ENCODE measurements around the gene IFNLR1. TPM values are rescaled to one million over a fixed set of nuclear protein-coding genes. Genes with fewer than 3 reads are reported as not detected.

IFNLR1 gene
- total and polyA plus RNA-seq, 2 of the 8 experiments (the other 6 are each of a cell fraction or from before 2014, with no cell fraction given), result 6.8 to 10.1 TPM

GRCh38 chr1:24104854-24105253, 82.2 kb downstream of the IFNLR1 start:
- Histone ChIP-seq H4K20me1 (replicated peaks in 1 of 2; ENCODE audit: control insufficient read depth in 1 of 2, insufficient read depth in 2 of 2, low read length in 2 of 2) (no peaks in the 10 kb centered on the region), H3K4me1 (replicated peaks in 1 of 4; ENCODE audit: control insufficient read depth in 3 of 4, insufficient read depth in 4 of 4, low read length in 3 of 4) (peaks cover 0 to 5% (median 2%) of the 10 kb centered on the region in 4 experiments; a peak in 3 of 7 replicates), H2BK5ac (ENCODE audit: low read depth, low read length) (no peak overlapping the region), H4K5ac (ENCODE audit: insufficient read length, low read depth, low read length) (no peak overlapping the region), H2BK120ac (replicated peaks; ENCODE audit: low read depth, low read length) (no peak overlapping the region), H3K9me3 (ENCODE audit: insufficient read depth in 2 of 2, low read depth in 1 of 2, low read length in 1 of 2) (no peaks in the 10 kb centered on the region), H2AFZ (ENCODE audit: low read length) (no peak overlapping the region), H3K23ac (ENCODE audit: insufficient read length) (no peak overlapping the region), H3K9ac (replicated peaks in 1 of 4; ENCODE audit: extremely low read depth in 1 of 4, low read depth in 3 of 4, low read length in 3 of 4) (no peak overlapping the region), H3K18ac (ENCODE audit: extremely low read depth, low read length) (no peak overlapping the region), H3K56ac (replicated peaks; ENCODE audit: insufficient read length, low read depth, low read length) (no peak overlapping the region), H3K4me3 (ENCODE audit: extremely low read depth in 1 of 4, insufficient read depth in 2 of 4, low read depth in 3 of 4, low read length in 4 of 4) (no peak overlapping the region), H3K27ac (ENCODE audit: low read depth, low read length) (no peak overlapping the region), H3K23me2 (ENCODE audit: low read depth, low read length) (no peaks in the 10 kb centered on the region), H3K4me2 (ENCODE audit: insufficient read depth in 1 of 2, low read depth in 2 of 2, low read length in 2 of 2) (no peak overlapping the region), H2AK5ac (ENCODE audit: low read depth, low read length) (no peak overlapping the region), H3K79me1 (ENCODE audit: low read depth, low read length) (no peaks in the 10 kb centered on the region), H2BK15ac (ENCODE audit: low read length) (0 out of 2 replicates have a peak overlapping the region, but pooled peaks have one; percentile 31), H4K8ac (ENCODE audit: extremely low read depth, insufficient read depth, low read length) (no peak overlapping the region), H2BK20ac (ENCODE audit: low read length) (no peak overlapping the region), H2BK12ac (ENCODE audit: low read depth, low read length) (0 out of 2 replicates have a peak overlapping the region, but pooled peaks have one; percentile 17), H3K4ac (replicated peaks; ENCODE audit: insufficient read length, low read depth, low read length) (no peak overlapping the region), H3K36me3 (ENCODE audit: control insufficient read depth in 2 of 4, insufficient read depth in 4 of 4, low read length in 3 of 4) (no peaks in the 10 kb centered on the region), H3K79me2 (ENCODE audit: control insufficient read depth in 1 of 2, insufficient read depth in 2 of 2, low read length in 2 of 2) (no peaks in the 10 kb centered on the region), H3K27me3 (replicated peaks in 1 of 4; ENCODE audit: control insufficient read depth in 3 of 4, extremely low read depth in 1 of 4, insufficient read depth in 3 of 4, low read length in 3 of 4) (no peaks in the 10 kb centered on the region), H3K14ac (ENCODE audit: insufficient read length) (no peak overlapping the region), H4K91ac (replicated peaks; ENCODE audit: insufficient read length, low read length) (no peak overlapping the region)
- WGBS, 2 experiments (ENCODE audit: extremely low coverage in 1 of 2, insufficient coverage in 1 of 2, insufficient read length in 1 of 2, insufficient replicate concordance in 2 of 2, low coverage in 1 of 2, low lambda C conversion rate in 2 of 2, missing lambda C conversion rate in 1 of 2), result 79% methylated on average over 3 of the region's 7 CpGs; no CpG with 5 or more reads in 1 of the 2 experiments
- ChIA-PET CTCF (ENCODE audit: partially characterized antibody) (interaction anchor here (0.6 to 2.7 kb wide), 10 partner anchors 9 to 86 kb away, joined by 3 to 10 read pairs (median 4); no protein-coding TSS in a partner anchor), POLR2A (ENCODE audit: partially characterized antibody) (interaction anchor here (1.0 to 1.3 kb wide), 5 partner anchors 10 to 145 kb away, joined by 3 to 5 read pairs (median 3); partner anchors contain the start of gene PNRC2)
- DNase-seq (ENCODE audit: low read depth in 1 of 2, low spot score in 2 of 2) (no peak), FAIRE-seq (no peak)
- TF ChIP-seq CBX8 (IDR thresholded peaks at IDR 0.05; ENCODE audit: borderline replicate concordance, low read depth, low read length), result no peak
- TF ChIP-seq TCF12 (IDR thresholded peaks at IDR 0.05; ENCODE audit: low read depth, low read length), result no peak
- TF ChIP-seq KDM1A (IDR thresholded peaks at IDR 0.05; ENCODE audit: borderline replicate concordance, low read length), result no peak
- TF ChIP-seq POLR2AphosphoS5 (IDR thresholded peaks at IDR 0.05; ENCODE audit: low read depth, low read length), result no peak
- no peak for TF ChIP-seq E2F6 (IDR thresholded peaks at IDR 0.05)
- TF ChIP-seq TEAD4 (IDR thresholded peaks at IDR 0.05; ENCODE audit: low read depth, low read length), result no peak
- TF ChIP-seq CHD2 (IDR thresholded peaks at IDR 0.05; ENCODE audit: low read length), result no peak
- no peak for TF ChIP-seq GABPA (IDR thresholded peaks at IDR 0.05; ENCODE audit: borderline replicate concordance, insufficient read depth, low read length)
- TF ChIP-seq ASH2L (IDR thresholded peaks at IDR 0.05; ENCODE audit: low read length), result no peak
- TF ChIP-seq BCL11A (IDR thresholded peaks at IDR 0.05; ENCODE audit: low read depth in 2 of 2, low read length in 2 of 2), result no peak
- no peak for TF ChIP-seq HDAC2 (IDR thresholded peaks at IDR 0.05; ENCODE audit: borderline replicate concordance in 1 of 2, low read depth in 2 of 2, low read length in 2 of 2)
- TF ChIP-seq RAD21 (IDR thresholded peaks at IDR 0.05 in 1 of 2, conservative IDR thresholded peaks at IDR 0.05 in 1 of 2; ENCODE audit: low read depth in 2 of 2, low read length in 2 of 2), result no peak
- no peak for TF ChIP-seq CTBP2 (IDR thresholded peaks at IDR 0.05; ENCODE audit: borderline replicate concordance, insufficient read depth, insufficient read length, low read length)

Measured in H1 (cell line).